HG03520 (cell line): Measurements from ENCODE around the gene BABAM1.

Experiments
- ATAC-seq: cut with Tn5 transposase; IDR thresholded peaks from one replicate; pipeline ENCODE4 v1.9.1; 2021; ENCODE audit warnings: mild to moderate bottlenecking, moderate library complexity; ENCODE audit not compliant: unreplicated experiment

The BABAM1 gene

DNA sequence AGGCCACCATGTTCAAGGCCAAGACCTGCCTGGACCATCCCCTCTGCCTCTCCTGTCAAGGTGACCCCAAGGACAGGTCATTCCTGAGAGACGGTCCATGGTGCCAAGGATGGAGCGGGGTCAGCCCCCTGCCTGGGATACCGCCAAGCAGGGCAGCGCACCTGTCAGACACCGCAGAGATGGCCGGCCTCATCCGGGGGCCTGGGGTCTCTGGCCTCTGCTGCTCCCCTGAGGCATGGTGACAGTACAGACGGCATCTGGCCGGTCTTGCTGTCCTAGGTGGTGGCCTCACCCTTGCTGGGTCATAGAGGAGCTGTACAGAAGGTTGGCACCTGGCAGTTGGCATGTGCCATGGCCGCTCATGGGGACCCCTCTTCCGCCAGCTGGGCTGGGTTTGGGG, 53.2 kb downstream of the BABAM1 start:
- ATAC-seq = no peak

DNA sequence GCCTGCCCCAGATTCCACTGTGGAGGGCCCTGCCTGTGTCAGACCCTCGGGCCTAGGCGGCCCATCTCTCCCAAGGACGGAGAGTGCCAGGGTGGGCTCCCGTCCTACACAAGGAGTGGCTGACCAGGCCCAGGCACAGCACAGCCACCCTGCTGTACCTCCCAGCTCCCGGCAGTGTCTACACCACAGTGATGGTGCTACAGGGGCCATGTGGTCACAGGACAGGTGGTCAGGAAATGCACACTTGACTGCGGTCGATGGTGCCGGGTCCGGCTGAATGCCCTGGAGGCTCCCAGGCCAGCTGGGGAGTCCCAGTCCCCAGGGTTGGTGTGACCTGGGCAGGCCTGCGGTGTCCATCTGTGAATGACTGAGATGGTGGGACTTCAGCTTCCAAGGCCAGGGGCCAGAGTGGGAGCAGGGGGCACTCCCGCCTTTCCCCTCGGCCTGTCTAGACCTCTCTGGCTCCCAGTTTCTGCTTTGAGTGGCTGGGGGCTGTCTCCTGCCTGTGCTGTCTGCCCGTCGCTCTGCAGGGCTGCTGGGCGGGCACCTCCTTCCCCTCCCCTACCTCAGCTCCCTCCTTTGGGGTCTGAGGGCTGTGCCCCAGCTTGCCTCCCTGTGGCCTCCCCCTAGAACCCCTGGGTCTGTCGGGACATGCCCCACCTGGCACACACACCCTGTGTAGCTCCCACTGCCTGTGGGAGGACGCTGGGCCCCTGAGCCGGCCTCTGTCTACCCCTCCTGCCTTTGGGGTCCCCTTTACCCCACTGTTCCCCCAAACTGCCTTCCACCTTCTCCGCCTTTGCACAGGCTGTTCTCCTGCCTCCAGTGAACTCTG, 54.6 kb downstream of the BABAM1 start:
- ATAC-seq = no peak

DNA sequence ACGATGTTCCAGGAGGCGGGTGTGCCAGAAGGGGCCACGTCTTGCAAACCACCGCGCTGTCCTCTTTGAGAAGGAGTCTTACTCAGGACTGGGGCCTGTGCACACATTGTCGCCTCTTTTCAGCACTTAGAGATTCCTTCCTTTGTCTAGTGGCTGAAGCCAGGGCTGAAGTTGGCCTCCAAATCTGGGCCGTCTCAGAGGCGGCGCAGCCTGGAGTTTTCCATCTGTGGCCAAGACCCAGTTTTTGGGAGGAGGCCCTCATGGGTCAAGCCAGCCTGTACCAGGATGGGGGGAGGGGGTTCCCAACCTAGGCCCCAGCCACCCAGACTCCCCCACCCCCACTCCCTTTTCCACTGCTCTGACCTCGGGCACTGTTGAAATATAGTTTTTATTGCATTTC, 55.6 kb downstream of the BABAM1 start:
- no peak for ATAC-seq

DNA sequence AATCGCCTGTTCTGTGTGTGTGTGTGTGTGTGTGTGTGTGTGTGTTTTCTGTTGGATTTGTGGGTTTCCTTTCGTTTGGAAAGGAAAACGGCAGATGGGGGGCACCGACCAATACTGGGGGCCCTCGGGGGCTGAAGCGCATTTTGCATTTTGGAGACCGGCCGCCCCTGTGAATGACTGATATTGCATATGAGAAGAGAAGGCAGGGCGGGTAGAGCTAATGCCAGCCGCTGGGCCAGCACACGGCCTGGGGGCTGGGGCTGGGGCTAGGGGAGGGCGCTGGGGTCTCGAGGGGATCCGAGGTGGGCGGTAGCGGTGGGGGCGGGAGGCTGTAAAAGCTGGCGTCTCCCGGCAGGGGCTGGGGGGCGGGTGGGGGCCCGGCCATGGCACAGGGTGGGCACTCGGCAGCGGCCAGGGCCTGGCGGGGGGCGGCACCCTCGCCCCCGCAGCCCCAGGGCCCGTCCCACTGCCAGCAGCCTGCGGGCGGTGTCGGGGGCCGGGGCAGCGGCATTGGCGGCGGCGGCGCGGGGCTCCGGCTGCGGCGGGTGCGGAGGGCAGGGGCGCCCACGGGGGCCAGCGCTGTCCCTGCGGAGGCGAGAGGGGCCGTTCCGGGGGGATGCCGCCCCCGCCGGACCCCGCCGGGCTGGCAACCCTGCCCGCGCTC, 56.2 kb downstream of the BABAM1 start:
- no peak for ATAC-seq

DNA sequence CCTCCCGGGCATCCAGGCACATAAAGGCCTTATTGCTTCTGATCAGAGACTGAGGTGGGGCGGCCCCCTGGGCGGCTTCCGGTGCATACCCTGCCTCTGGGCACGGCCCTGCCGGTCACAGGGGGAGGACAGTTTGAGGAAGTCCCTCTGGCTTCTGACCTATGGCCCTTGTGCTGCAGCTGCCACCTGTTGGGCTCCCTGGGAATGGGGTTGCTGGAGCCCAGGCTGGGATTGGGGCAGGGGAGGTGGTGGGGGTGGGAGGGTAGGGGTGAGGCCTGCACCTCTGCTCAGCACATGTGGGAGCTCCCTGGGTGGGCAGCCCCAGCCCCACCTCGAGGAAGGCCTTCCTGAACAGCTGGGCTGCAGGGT, 56.7 kb downstream of the BABAM1 start:
- ATAC-seq = no peak

DNA sequence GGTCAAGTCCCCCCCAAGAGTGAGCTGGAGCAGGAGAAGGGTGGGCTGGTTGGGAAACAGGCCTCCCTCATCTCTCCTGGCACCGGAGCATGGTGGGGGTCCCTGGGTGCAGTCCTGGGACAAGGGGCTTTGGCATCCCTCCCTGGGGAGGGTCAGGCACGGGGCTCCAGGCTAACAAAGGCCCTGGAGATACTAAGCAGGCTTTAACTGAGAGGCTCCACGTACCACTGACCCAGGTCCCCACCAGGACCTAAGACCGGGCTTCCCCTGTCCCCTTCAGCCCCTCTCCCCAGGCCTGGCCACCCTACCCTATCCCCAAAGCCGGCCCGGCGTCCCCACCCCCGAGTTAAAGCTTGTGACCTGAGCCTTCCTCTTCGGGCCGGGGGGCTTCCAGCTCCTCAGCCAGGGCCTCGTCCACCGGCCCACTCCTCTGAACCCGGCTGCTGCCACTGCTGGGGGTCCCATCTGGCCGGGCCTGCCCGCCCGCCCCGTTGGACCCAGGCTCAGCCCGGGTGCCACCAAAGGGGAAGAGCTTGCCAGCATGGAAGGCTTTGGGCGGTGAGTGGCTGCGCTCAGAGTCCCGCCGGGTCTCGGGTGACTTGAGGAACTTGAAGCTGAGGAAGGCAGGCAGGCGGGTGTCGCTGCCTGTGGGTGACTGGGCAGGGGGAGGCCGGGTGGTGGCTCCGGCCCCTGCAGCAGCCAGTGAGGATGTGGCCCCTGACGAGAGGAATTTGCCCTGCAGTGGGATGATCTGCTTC, 57.3 kb downstream of the BABAM1 start:
- ATAC-seq = no peak

DNA sequence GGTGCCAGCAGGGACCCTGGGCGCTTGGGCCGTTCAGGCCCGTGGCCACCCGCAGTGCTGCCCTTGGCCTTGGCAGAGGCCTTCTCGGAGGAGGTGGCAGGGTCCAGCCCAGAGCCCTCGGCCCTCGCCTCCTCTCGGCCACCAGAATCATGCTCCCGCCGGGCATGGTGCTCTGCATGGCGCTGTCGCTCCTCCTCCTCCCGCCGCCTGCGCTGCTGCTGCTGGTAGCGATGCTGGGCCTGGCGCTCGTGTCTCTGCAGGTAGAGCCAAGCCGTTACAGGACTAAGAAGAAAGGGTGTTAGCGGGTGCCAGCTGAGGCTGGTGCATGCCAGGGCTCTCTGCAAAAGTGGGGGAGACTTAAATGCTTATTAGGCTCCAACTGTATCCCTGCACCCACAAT, 57.9 kb downstream of the BABAM1 start:
- ATAC-seq = no peak

DNA sequence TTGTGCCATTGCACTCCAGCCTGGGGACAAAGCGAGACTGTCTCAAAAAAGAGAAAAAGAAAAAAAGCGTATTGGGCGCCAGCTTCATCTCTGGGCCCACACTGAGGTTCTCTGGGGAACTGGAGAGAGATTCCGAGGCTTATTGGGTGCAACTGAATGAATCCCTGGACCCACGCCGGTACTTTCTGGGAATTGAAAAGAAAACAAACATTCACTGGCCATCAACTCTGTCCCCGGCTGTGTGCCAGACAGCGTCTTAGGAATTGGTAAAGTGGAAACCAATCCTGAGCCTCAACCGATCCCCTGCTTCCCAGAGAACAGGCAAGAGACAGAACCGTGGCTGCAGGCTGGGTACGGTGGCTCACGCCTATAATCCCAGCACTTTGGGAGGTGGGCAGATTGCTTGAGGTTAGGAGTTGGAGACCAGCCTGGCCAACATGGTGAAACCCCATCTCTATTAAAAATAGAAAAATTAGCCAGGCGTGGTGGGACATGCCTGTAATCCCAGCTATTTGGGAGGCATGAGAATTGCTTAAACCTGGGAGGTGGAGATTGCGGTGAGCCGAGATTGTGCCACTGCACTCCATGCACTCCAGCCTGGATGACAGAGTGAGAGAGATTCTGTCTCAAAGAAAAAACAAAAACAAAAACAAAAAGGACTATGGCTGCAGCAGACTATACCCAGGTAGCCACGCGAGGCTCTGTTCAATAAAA, 58.8 kb downstream of the BABAM1 start:
- ATAC-seq = no peak

DNA sequence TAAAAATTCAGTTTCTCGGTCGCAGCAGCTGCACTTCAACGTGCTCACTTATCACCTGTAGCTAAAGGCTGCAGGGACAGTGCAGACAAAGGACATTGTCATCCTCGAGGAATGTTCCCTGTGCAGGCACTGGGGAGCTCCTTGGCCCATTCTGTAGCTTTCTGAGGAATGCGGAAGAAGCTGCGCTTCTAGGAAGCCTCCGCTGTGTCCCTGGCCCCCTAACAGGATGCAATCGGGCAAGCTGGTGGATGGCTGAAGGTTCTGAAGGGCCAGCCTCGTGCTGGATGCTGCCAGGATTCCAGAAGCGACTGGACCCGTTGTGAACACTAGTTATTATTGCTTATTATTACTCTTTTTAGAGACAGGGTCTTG, 59.3 kb downstream of the BABAM1 start:
- no peak for ATAC-seq

DNA sequence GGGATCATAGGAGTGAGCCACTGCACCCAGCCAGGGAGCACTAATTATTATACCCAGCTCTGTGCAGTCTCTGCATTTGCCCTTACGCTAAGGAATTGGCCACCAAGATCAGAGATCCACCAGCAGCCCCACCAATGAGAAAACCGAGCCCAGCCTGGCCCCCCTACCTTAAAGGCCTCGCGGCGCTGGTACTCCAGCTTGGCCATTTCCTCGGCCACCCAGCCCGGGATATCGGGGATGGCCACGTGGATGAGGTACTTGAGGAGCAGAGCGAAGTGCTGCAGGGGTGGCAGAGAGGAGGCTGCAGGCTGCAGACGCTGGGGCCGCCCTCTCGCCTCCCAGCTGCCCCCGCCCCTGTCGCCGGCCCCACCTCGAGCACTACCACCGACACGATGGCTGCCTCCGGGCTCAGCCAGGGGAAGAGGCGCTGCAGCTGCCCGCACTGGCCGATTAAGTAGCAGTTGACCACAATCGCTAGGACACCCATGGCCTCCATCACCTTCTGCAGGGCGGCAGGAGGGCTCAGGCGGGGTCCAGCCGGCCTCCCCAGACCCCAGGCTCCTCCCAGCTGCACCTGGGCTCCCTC, 59.9 kb downstream of the BABAM1 start:
- ATAC-seq = no peak

DNA sequence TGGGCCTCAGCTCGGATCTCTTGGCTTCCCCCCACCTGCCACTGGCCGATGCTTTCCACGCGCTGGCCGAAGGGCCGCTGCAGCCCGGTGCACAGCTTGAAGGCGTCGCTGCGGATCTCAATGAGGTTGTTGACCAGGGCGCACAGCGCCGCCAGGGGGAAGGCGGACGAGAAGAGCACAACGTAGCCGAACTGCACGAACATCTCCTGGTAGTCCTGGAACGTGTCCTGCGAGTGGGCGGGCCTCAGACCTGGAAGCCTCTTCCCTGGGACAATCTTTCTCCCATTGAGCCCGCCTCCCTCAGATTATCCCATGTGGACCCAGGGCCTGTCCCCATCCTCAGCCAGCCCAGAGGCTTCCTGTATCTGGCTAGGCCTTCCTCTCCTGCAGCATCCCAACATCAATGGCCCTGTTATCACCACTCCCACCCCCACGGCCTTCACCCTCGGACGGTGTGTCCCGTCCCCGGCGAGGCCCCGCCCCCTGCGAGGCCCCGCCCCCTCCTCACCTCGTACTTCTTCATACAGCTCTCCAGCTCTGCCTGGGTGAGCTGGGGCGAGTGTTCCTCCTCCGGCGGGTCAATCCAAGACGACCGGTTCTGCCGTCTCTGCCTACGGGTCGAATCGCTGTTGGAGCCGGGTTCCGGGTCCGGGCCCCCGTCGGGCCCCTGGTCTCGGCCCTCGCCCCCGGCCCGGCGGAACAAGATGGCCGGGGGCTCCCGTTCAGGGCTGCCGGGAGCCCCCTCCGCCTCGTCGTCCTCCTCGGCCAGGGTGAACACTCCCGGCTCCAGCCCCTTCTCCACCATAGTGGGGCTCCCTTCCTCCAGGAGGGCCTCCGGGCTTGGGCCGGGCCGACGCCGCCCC, 60.6 kb downstream of the BABAM1 start:
- no peak for ATAC-seq
